SK-N-SH (cell line): Measurements from ENCODE around the gene KLK2. TPM values are rescaled to one million over a fixed set of nuclear protein-coding genes. Genes with fewer than 3 reads are reported as not detected.

ENCODE experiments used
- CTCF ChIA-PET: fragments of 300-600, 350-600 bp; formaldehyde crosslinking; extraction: SDS; loops from one replicate; lab custom pipeline; 2021; lab: Yijun Ruan, JAX
- POLR2A ChIA-PET: fragments of 350-600 bp; sonication (Branson Sonifier 250); formaldehyde crosslinking; extraction: SDS; loops from one replicate; lab custom pipeline; 2020; ENCODE audit warnings: antibody characterized with exemption, inconsistent platforms; lab: Yijun Ruan, JAX
- DNase-seq: peaks from one replicate; pipeline ENCODE4 v3.0.0; 2012
- H2AFZ ChIP-seq: fragments of 200-600 bp; sonication (generic); 2 replicates; pipeline ENCODE4 v1.8.1; 2016; ENCODE audit warnings: antibody characterized with exemption, mild to moderate bottlenecking, low read depth
- H3F3A ChIP-seq: fragments of 200-600 bp; sonication (generic); replicated peaks from 2 replicates; pipeline ENCODE3; 2016; ENCODE audit warnings: antibody characterized with exemption, mild to moderate bottlenecking; ENCODE audit not compliant: insufficient read depth
- H3K27ac ChIP-seq, 2 experiments: fragments of 200-500 bp in 1 of 2; fragments of 200-600 bp in 1 of 2; sonication (Bioruptor generic) in 1 of 2; sonication (generic), shearing (Covaris generic) in 1 of 2; 2 replicates each; pipeline versions ENCODE4 v1.5.1 to v1.6.1; 2014 to 2016; ENCODE audit warnings: low read depth in 2 of 2, inconsistent platforms in 1 of 2, low read length in 1 of 2, mild to moderate bottlenecking in 1 of 2, mixed read lengths in 1 of 2
- H3K27me3 ChIP-seq: fragments of 200-600 bp; sonication (generic), shearing (Covaris generic); 2 replicates; pipeline ENCODE4 v1.6.1; 2016; ENCODE audit warnings: mixed run types; ENCODE audit not compliant: insufficient read depth
- H3K36me3 ChIP-seq, 2 experiments: fragments of 200-500 bp in 1 of 2; fragments of 200-600 bp in 1 of 2; sonication (Bioruptor generic) in 1 of 2; sonication (generic) in 1 of 2; replicated peaks in 1 of 2; 2 replicates each; pipeline versions ENCODE3 to v1.5.1; 2014 to 2016; ENCODE audit warnings: low read length in 1 of 2, mild to moderate bottlenecking in 1 of 2; ENCODE audit not compliant: insufficient read depth in 2 of 2, control insufficient read depth in 1 of 2
- H3K4me1 ChIP-seq, 2 experiments: fragments of 200-500 bp in 1 of 2; fragments of 200-600 bp in 1 of 2; sonication (Bioruptor generic) in 1 of 2; sonication (generic), shearing (Covaris generic) in 1 of 2; 2 replicates each; pipeline versions ENCODE4 v1.5.1 to v1.6.1; 2014 to 2016; ENCODE audit warnings: low read depth in 1 of 2, low read length in 1 of 2, mixed run types in 1 of 2; ENCODE audit not compliant: insufficient read depth in 2 of 2, control insufficient read depth in 1 of 2
- H3K4me2 ChIP-seq: fragments of 200-600 bp; sonication (generic), shearing (Covaris generic); 2 replicates; pipeline ENCODE4 v1.6.1; 2017; ENCODE audit warnings: mixed run types
- H3K4me3 ChIP-seq, 2 experiments: fragments of 200-500 bp in 1 of 2; fragments of 200-600 bp in 1 of 2; sonication (Bioruptor generic) in 1 of 2; sonication (generic), shearing (Covaris generic) in 1 of 2; 2 replicates each; pipeline versions ENCODE4 v1.5.1 to v1.8.1; 2014 to 2016; ENCODE audit warnings: low read depth in 2 of 2, inconsistent platforms in 1 of 2, low read length in 1 of 2, mild to moderate bottlenecking in 1 of 2, mixed read lengths in 1 of 2, moderate library complexity in 1 of 2
- H3K79me2 ChIP-seq: fragments of 200-600 bp; sonication (generic); 2 replicates; pipeline ENCODE4 v1.8.1; 2017; ENCODE audit warnings: mild to moderate bottlenecking; ENCODE audit not compliant: insufficient read depth
- H3K9ac ChIP-seq: fragments of 200-600 bp; sonication (generic); 2 replicates; pipeline ENCODE4 v1.6.1; 2017; ENCODE audit warnings: mixed run types
- H3K9me2 ChIP-seq: fragments of 200-600 bp; sonication (generic); 2 replicates; pipeline ENCODE4 v1.6.1; 2017; ENCODE audit warnings: mixed run types
- H3K9me3 ChIP-seq: fragments of 200-600 bp; sonication (generic); 2 replicates; pipeline ENCODE4 v1.6.1; 2017; ENCODE audit warnings: mixed run types, mild to moderate bottlenecking, moderate library complexity
- H4K20me1 ChIP-seq: fragments of 200-600 bp; sonication (generic); 2 replicates; pipeline ENCODE4 v1.6.1; 2017; ENCODE audit warnings: mild to moderate bottlenecking, mixed run types; ENCODE audit not compliant: insufficient read depth
- FOSL2 ChIP-seq: IDR thresholded peaks from 2 replicates; pipeline ENCODE4 v1.4.0; 2012; ENCODE audit warnings: low read depth, mild to moderate bottlenecking, moderate library complexity, borderline replicate concordance
- FOXJ3 ChIP-seq: sonication (generic); formaldehyde crosslinking; IDR thresholded peaks from 2 replicates; pipeline ENCODE4 v1.5.1; 2020; ENCODE audit warnings: mild to moderate bottlenecking, missing genetic modification reagents
- FOXM1 ChIP-seq: IDR thresholded peaks from 2 replicates; pipeline ENCODE4 v1.4.0; 2012; ENCODE audit warnings: low read depth, mild to moderate bottlenecking
- MEF2A ChIP-seq: IDR thresholded peaks from 2 replicates; pipeline ENCODE4 v1.4.0; 2012; ENCODE audit warnings: low read depth, borderline replicate concordance
- RAD21 ChIP-seq: IDR thresholded peaks from 2 replicates; pipeline ENCODE4 v1.6.1; 2012; ENCODE audit warnings: mild to moderate bottlenecking, low read length
- RFX5 ChIP-seq: IDR thresholded peaks from 2 replicates; pipeline ENCODE4 v1.6.1; 2012; ENCODE audit warnings: mild to moderate bottlenecking, improper control_type of control experiment, low read length
- SMC3 ChIP-seq: IDR thresholded peaks from 2 replicates; pipeline ENCODE4 v1.6.1; 2012; ENCODE audit warnings: low read depth, low read length, improper control_type of control experiment
- TCF12 ChIP-seq: IDR thresholded peaks from 2 replicates; pipeline ENCODE4 v1.4.0; 2012
- WGBS: methylation state at CpG from one replicate; pipeline ENCODE4 v1.1.6; 2017; ENCODE audit warnings: low lambda C conversion rate; 5-methylcytosine and 5-hydroxymethylcytosine counted together
- polyA plus RNA-seq, 3 experiments: library from polyadenylated mRNA; depleted of rRNA; stranded (reverse); fragments of >200 nt; gene quantifications; 2 replicates each; pipeline ENCODE4 v1.2.3, GENCODE V29; 2012
- TF ChIP-seq, protein P1 (sequence below): IDR thresholded peaks from 2 replicates; pipeline ENCODE4 v1.4.0; 2012; ENCODE audit warnings: low read depth, borderline replicate concordance
- TF ChIP-seq, protein P2 (sequence below): IDR thresholded peaks from 2 replicates; pipeline ENCODE4 v1.4.0; 2012; ENCODE audit warnings: low read depth

Gene KLK2
- polyA plus RNA-seq, 1 of the 3 experiments (the other 2 are of a cell fraction): 0.15 TPM

DNA sequence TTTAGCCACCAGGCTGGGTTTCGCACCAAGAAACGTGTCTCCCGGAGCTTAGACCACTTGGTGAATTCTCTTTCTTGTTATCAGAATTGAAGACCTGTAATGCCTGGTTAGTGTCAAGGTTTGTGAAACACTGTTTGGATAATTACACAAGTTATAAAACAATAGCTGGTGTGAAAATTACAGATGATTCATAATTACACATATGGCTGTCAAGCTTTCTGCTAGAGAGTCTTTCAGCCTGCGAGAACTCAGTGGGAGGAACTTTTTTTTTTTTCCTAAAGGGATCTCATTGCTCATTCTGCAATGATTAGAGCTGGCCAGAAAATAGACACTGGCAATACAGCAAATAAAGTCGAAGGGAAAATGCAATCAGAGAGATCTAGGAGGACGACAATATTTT lies 51.3 kb downstream of the KLK2 start:
- Histone ChIP-seq H3K9me2 (no peaks in the 10 kb centered on the region), H3F3A (no peaks in the 10 kb centered on the region), H3K4me3 (no peak overlapping the region), H3K4me2 (no peak overlapping the region), H4K20me1 (no peaks in the 10 kb centered on the region), H3K4me1 (no peaks in the 10 kb centered on the region; a peak in 1 of 4 replicates), H3K27me3 (peaks cover 53% of the 10 kb centered on the region; the same call in 1 of the 2 replicates), H3K36me3 (no peaks in the 10 kb centered on the region), H3K27ac (no peak overlapping the region), H3K9me3 (no peaks in the 10 kb centered on the region), H2AFZ (no peak overlapping the region), H3K9ac (no peak overlapping the region), H3K79me2 (no peaks in the 10 kb centered on the region)
- ChIA-PET CTCF (interaction anchor here (2.2 kb wide), 1 partner anchor 93 kb away, joined by 6 read pairs; no protein-coding TSS in a partner anchor), POLR2A (no interaction called here)
- no peak for DNase-seq
- TF ChIP-seq, protein P1, sequence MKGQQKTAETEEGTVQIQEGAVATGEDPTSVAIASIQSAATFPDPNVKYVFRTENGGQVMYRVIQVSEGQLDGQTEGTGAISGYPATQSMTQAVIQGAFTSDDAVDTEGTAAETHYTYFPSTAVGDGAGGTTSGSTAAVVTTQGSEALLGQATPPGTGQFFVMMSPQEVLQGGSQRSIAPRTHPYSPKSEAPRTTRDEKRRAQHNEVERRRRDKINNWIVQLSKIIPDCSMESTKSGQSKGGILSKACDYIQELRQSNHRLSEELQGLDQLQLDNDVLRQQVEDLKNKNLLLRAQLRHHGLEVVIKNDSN: no peak
- 6% methylated on average over 6 of the region's 6 CpGs for WGBS

DNA sequence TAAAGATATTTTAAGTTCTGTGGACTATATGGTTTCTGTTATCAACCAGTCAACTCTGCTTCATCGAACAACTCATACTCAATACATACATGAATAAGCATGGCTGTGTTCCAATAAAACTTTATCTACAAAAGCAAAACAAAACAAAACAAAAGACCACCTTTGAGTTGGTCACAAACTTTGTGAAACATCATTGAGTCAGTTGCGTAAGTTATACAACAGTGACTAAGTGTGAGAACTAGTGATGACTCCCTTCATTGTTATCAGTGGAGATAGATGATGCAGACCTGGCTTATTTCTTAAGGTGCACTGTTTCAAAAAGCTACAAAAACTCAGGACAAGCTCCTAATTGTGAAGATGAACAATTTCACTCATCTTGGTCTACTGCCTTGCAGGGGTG lies 52.5 kb downstream of the KLK2 start:
- Histone ChIP-seq H2AFZ (no peak overlapping the region), H4K20me1 (no peaks in the 10 kb centered on the region), H3K9me3 (no peaks in the 10 kb centered on the region), H3K79me2 (no peaks in the 10 kb centered on the region), H3K4me3 (no peak overlapping the region), H3K27me3 (peaks cover 55% of the 10 kb centered on the region; the same call in 1 of the 2 replicates), H3K9me2 (no peaks in the 10 kb centered on the region), H3K4me2 (no peak overlapping the region), H3K36me3 (no peaks in the 10 kb centered on the region), H3K27ac (no peak overlapping the region), H3K4me1 (no peaks in the 10 kb centered on the region; a peak in 1 of 4 replicates), H3K9ac (no peak overlapping the region), H3F3A (no peaks in the 10 kb centered on the region)
- ChIA-PET CTCF (no interaction called here), POLR2A (no interaction called here)
- no peak for TF ChIP-seq TCF12
- TF ChIP-seq MEF2A: no peak
- no peak for TF ChIP-seq FOXM1
- TF ChIP-seq FOSL2: no peak
- TF ChIP-seq RAD21: no peak
- TF ChIP-seq FOXJ3 (CRISPR knock-in tag): no peak
- TF ChIP-seq, protein P2, sequence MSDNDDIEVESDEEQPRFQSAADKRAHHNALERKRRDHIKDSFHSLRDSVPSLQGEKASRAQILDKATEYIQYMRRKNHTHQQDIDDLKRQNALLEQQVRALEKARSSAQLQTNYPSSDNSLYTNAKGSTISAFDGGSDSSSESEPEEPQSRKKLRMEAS: no peak
- no peak for TF ChIP-seq SMC3
- no peak for DNase-seq
- 67% methylated on average over 2 of the region's 2 CpGs for WGBS

DNA sequence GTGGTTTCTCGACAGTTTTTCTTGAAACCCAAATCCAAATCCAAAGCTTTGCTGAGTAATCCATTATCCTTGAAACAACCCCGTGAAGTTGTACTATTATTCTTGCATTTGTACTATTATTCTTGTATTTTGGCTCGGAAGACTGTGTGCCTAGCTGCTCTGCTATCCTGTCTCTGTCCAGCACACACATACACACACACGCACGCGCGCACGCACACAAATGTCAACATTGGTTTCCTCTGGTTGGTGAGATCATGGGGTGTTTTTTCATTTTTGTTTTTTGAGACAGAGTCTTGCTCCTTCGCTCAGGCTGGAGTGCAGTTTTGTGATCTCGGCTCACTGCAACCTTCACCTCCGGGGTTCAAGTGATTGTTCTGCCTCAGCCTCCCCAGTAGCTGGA lies 52.9 kb downstream of the KLK2 start:
- H3K4me3 ChIP-seq: no peak overlapping the region
- H3K9ac ChIP-seq: no peak overlapping the region
- no peak overlapping the region for H2AFZ ChIP-seq
- no peaks in the 10 kb centered on the region for H3K79me2 ChIP-seq
- H3K4me1 ChIP-seq: no peaks in the 10 kb centered on the region; a peak in 1 of 4 replicates
- H3K27me3 ChIP-seq: peaks cover 53% of the 10 kb centered on the region; the same call in 1 of the 2 replicates
- no peaks in the 10 kb centered on the region for H3K9me3 ChIP-seq
- 47% methylated on average over 11 of the region's 11 CpGs for WGBS
- CTCF ChIA-PET: no interaction called here
- H3K27ac ChIP-seq: no peak overlapping the region
- H3F3A ChIP-seq: no peaks in the 10 kb centered on the region
- H3K9me2 ChIP-seq: no peaks in the 10 kb centered on the region
- no peak for DNase-seq
- no peak for TF ChIP-seq RFX5
- POLR2A ChIA-PET: no interaction called here
- no peaks in the 10 kb centered on the region for H3K36me3 ChIP-seq
- H4K20me1 ChIP-seq: no peaks in the 10 kb centered on the region
- H3K4me2 ChIP-seq: no peak overlapping the region
